Measurements from ENCODE around the gene ITPKB. TPM values are rescaled to one million over a fixed set of nuclear protein-coding genes. Genes with fewer than 3 reads are reported as not detected.

ITPKB gene
- polyA plus RNA-seq, 1 of the 3 experiments (the other 2 are of a cell fraction) = 2.4 TPM

GRCh38 chr1:226716577-226716976 lies 22.5 kb downstream of the ITPKB start (continued):
- no peak for TF ChIP-seq PBX3 (IDR thresholded peaks at IDR 0.05)
- TF ChIP-seq CTCF (IDR thresholded peaks at IDR 0.05) = no peak

- Histone ChIP-seq H3K9me2 (no peaks in the 10 kb centered on the region), H3K4me1 (ENCODE audit: control insufficient read depth in 1 of 2, insufficient read depth in 2 of 2, low read depth in 1 of 2, low read length in 1 of 2) (peaks cover 0 to 1% of the 10 kb centered on the region in 2 experiments; a peak in 1 of 4 replicates), H4K20me1 (ENCODE audit: insufficient read depth) (no peaks in the 10 kb centered on the region), H3K27ac (ENCODE audit: low read depth in 2 of 2, low read length in 1 of 2) (no peak overlapping the region), H3K27me3 (ENCODE audit: insufficient read depth) (no peaks in the 10 kb centered on the region), H3K79me2 (ENCODE audit: insufficient read depth) (no peaks in the 10 kb centered on the region), H3F3A (replicated peaks; ENCODE audit: insufficient read depth) (no peaks in the 10 kb centered on the region), H3K9me3 (no peaks in the 10 kb centered on the region), H3K36me3 (replicated peaks in 1 of 2; ENCODE audit: control insufficient read depth in 1 of 2, insufficient read depth in 2 of 2, low read length in 1 of 2) (no peaks in the 10 kb centered on the region), H3K4me3 (ENCODE audit: low read depth in 2 of 2, low read length in 1 of 2) (no peak overlapping the region), H3K4me2 (no peak overlapping the region), H2AFZ (ENCODE audit: low read depth) (no peak overlapping the region), H3K9ac (no peak overlapping the region)
- CTCF ChIA-PET = interaction anchor here (1.1 to 1.3 kb wide), 2 partner anchors 10 to 88 kb away, joined by 3 read pairs; no protein-coding TSS in a partner anchor
- no peak for DNase-seq
- POLR2A ChIA-PET = no interaction called here
- TF ChIP-seq RFX5 (IDR thresholded peaks at IDR 0.05; ENCODE audit: low read length) = no peak
- no peak for TF ChIP-seq TAF1 (IDR thresholded peaks at IDR 0.05; ENCODE audit: borderline replicate concordance, low read depth, low read length)
- TF ChIP-seq FOXM1 (IDR thresholded peaks at IDR 0.05; ENCODE audit: low read depth) = no peak
- TF ChIP-seq CTCF (IDR thresholded peaks at IDR 0.05) = no peak
- TF ChIP-seq POLR2AphosphoS5 (IDR thresholded peaks at IDR 0.05; ENCODE audit: low read depth, low read length) = no peak
- no peak for TF ChIP-seq TCF12 (IDR thresholded peaks at IDR 0.05)
- no peak for TF ChIP-seq PBX3 (IDR thresholded peaks at IDR 0.05)
- no peak for TF ChIP-seq MXI1 (IDR thresholded peaks at IDR 0.05; ENCODE audit: low read depth, low read length)
- no peak for TF ChIP-seq SMC3 (IDR thresholded peaks at IDR 0.05; ENCODE audit: low read depth, low read length)
Measured at GRCh38 chr1:226714148-226714547, 24.9 kb downstream of the ITPKB start.
